Endothelial cell (in vitro differentiated cells): ENCODE data around the gene PRRC1. TPM values are rescaled to one million over a fixed set of nuclear protein-coding genes. Genes with fewer than 3 reads are reported as not detected.

Experiments
- DNase-seq: peaks from one replicate; pipeline ENCODE4 v3.0.0; 2021; ENCODE audit warnings: low spot score
- H3K27ac Mint-ChIP-seq: one replicate; pipeline ENCODE4 v1.8.0; 2021; ENCODE audit warnings: mixed read lengths, inconsistent platforms; ENCODE audit not compliant: unreplicated experiment
- H3K27me3 Mint-ChIP-seq: one replicate; pipeline ENCODE4 v1.8.0; 2021; ENCODE audit warnings: mild to moderate bottlenecking, moderate library complexity, mixed read lengths, inconsistent platforms; ENCODE audit not compliant: unreplicated experiment
- H3K36me3 Mint-ChIP-seq: one replicate; pipeline ENCODE4 v1.8.0; 2021; ENCODE audit warnings: mild to moderate bottlenecking, low read depth, mixed read lengths, inconsistent platforms; ENCODE audit not compliant: unreplicated experiment
- H3K4me1 Mint-ChIP-seq: one replicate; pipeline ENCODE4 v1.8.0; 2021; ENCODE audit warnings: mild to moderate bottlenecking, mixed read lengths, inconsistent platforms; ENCODE audit not compliant: unreplicated experiment
- H3K4me3 Mint-ChIP-seq: one replicate; pipeline ENCODE4 v1.8.0; 2021; ENCODE audit warnings: mild to moderate bottlenecking, mixed read lengths, inconsistent platforms; ENCODE audit not compliant: unreplicated experiment
- H3K9me3 Mint-ChIP-seq: one replicate; pipeline ENCODE4 v1.8.0; 2021; ENCODE audit warnings: mixed read lengths, inconsistent platforms; ENCODE audit not compliant: unreplicated experiment
- CTCF ChIP-seq: fragments of 200-600 bp; sonication (generic); IDR thresholded peaks from one replicate; pipeline ENCODE4 v1.5.0; 2021; ENCODE audit warnings: antibody characterized with exemption; ENCODE audit not compliant: unreplicated experiment
- long read RNA-seq: library from polyadenylated mRNA; unstranded; transcript quantifications from one replicate; pipeline ENCODE4 v2.0.0, GENCODE V29; 2020; ENCODE audit not compliant: unreplicated experiment
- total RNA-seq: library from RNA; stranded (reverse); fragmentation: NEBNext Ultra II Directional; extraction: Animal tissue kit (Norgen Biotek cat#: 25700); gene quantifications from one replicate; pipeline ENCODE4 v1.2.1, GENCODE V29; 2021; ENCODE audit not compliant: unreplicated experiment

The PRRC1 gene
- 61.1 TPM for total RNA-seq
- long read RNA-seq, full-length matches to known transcripts = 4 of 10 reads
- long read RNA-seq, partial matches to known transcripts = 4 of 10 reads
- long read RNA-seq, other reads (novel, unspliced or antisense) = 2 of 10 reads

GRCh38 chr5:127517480-127518318, at the start of gene PRRC1:
Gene PRRC1 (plus strand): TSS chr5:127517640. CDS start chr5:127523480, 5,840 bp downstream.
- Mint-ChIP-seq H3K4me1 (peaks cover 14% of the 10 kb centered on the region), H3K27me3 (peaks cover 1% of the 10 kb centered on the region), H3K4me3 (peak within 1 kb of the TSS; percentile 91), H3K36me3 (peaks cover 29% of the 10 kb centered on the region), H3K9me3 (no peaks in the 10 kb centered on the region), H3K27ac (peak within 1 kb of the TSS; percentile 39)
- peak; percentile 78 for DNase-seq
- no peak for TF ChIP-seq CTCF

GRCh38 chr5:127471211-127471610, 46.2 kb upstream of the PRRC1 start:
- no peak for TF ChIP-seq CTCF
- no peak overlapping the region for H3K4me3 Mint-ChIP-seq
- no peaks in the 10 kb centered on the region for H3K36me3 Mint-ChIP-seq
- no peak for DNase-seq
- no peaks in the 10 kb centered on the region for H3K9me3 Mint-ChIP-seq
- no peaks in the 10 kb centered on the region for H3K4me1 Mint-ChIP-seq
- peaks cover 2% of the 10 kb centered on the region for H3K27me3 Mint-ChIP-seq
- no peak overlapping the region for H3K27ac Mint-ChIP-seq

DNA sequence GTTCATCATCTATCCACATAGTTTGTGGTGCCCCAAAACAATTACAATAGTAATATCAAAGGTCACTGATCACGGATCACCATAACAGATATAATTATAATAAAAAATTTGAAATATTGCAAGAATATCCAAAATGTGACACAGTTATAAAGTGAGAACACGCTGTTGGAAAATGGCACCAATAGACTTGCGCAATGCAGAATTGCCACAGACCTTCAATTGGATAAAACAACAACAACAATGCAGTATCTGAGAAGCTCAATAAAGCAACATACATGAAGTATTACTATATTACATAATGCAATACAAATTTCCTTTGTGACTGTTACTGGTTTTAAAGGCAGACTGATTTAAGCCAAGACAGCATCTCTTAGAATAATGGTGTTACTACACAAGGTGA, 44.7 kb upstream of the PRRC1 start:
- no peak overlapping the region for H3K4me3 Mint-ChIP-seq

DNA sequence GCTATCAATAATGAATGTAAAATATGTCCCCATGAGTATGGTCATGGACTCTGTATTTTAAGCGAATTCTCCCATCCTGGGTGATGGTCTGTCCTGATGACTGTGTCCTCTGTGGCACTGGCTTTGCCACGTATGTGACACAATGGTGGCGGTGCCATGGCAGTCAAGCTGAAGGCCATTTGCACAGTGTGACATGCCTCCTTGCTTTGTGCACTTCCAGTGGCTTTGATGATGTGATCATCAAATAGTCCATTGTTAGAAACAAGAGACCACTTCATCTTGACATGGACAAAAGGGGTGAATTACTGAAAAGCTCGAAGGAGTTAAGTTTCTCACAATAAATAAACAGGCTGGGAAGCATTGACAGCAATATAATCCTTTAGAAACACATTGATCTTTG, 31.0 kb upstream of the PRRC1 start:
- Mint-ChIP-seq H3K9me3 (no peaks in the 10 kb centered on the region), H3K4me3 (no peak overlapping the region), H3K4me1 (no peaks in the 10 kb centered on the region), H3K27ac (no peak overlapping the region), H3K36me3 (no peaks in the 10 kb centered on the region), H3K27me3 (no peaks in the 10 kb centered on the region)
- TF ChIP-seq CTCF = no peak
- DNase-seq = no peak

More for the DNA sequence above, 44.7 kb upstream of the PRRC1 start:
- H3K27ac Mint-ChIP-seq = no peak overlapping the region
- H3K4me1 Mint-ChIP-seq = no peaks in the 10 kb centered on the region
- no peak for TF ChIP-seq CTCF
- no peaks in the 10 kb centered on the region for H3K9me3 Mint-ChIP-seq
- peaks cover 2% of the 10 kb centered on the region for H3K27me3 Mint-ChIP-seq
- H3K36me3 Mint-ChIP-seq = no peaks in the 10 kb centered on the region
- no peak for DNase-seq
